GM23338 (cell line): ENCODE data around the gene WFDC12. TPM values are rescaled to one million over a fixed set of nuclear protein-coding genes. Genes with fewer than 3 reads are reported as not detected.

Experiments
- ATAC-seq: fragments of 200-7000 bp; cut with Tn5 transposase; 3 replicates; pipeline ENCODE4 v1.9.1; 2020
- DNase-seq: peaks from one replicate; pipeline ENCODE4 v3.0.0-alpha.2; 2015; ENCODE audit warnings: low spot score
- H2AFZ ChIP-seq: fragments of 200-600 bp; sonication (generic); 2 replicates; pipeline ENCODE4 v1.8.0; 2016; ENCODE audit warnings: antibody characterized with exemption, mild to moderate bottlenecking, moderate library complexity
- H3F3A ChIP-seq: fragments of 200-600 bp; sonication (generic); replicated peaks from 2 replicates; pipeline ENCODE4 v1.8.0; 2017; ENCODE audit warnings: antibody characterized with exemption, mixed run types, low read depth
- H3K27ac ChIP-seq: fragments of 200-600 bp; sonication (generic); 2 replicates; pipeline ENCODE4 v1.6.1; 2016; ENCODE audit warnings: low read depth
- H3K27me3 ChIP-seq: fragments of 200-600 bp; sonication (generic); 2 replicates; pipeline ENCODE4 v1.8.0; 2016; ENCODE audit warnings: mild to moderate bottlenecking, mixed run types, moderate library complexity; ENCODE audit not compliant: insufficient read depth
- H3K36me3 ChIP-seq: fragments of 200-600 bp; sonication (generic); 2 replicates; pipeline ENCODE4 v1.8.0; 2016; ENCODE audit warnings: mild to moderate bottlenecking; ENCODE audit not compliant: insufficient read depth
- H3K4me1 ChIP-seq: fragments of 200-600 bp; sonication (generic); 2 replicates; pipeline ENCODE4 v1.8.0; 2016; ENCODE audit warnings: mild to moderate bottlenecking, moderate library complexity; ENCODE audit not compliant: insufficient read depth
- H3K4me2 ChIP-seq: fragments of 200-600 bp; sonication (generic); 2 replicates; pipeline ENCODE4 v1.7.1; 2017; ENCODE audit warnings: mixed run types
- H3K4me3 ChIP-seq: fragments of 200-600 bp; sonication (generic); 2 replicates; pipeline ENCODE4 v1.6.1; 2016; ENCODE audit warnings: mixed run types
- H3K79me2 ChIP-seq: fragments of 200-600 bp; sonication (generic); replicated peaks from 2 replicates; pipeline ENCODE4 v1.8.0; 2017; ENCODE audit warnings: mild to moderate bottlenecking; ENCODE audit not compliant: insufficient read depth
- H3K9me2 ChIP-seq: fragments of 200-600 bp; sonication (generic); 2 replicates; pipeline ENCODE4 v1.8.0; 2017; ENCODE audit not compliant: insufficient read depth
- H4K20me1 ChIP-seq: fragments of 200-600 bp; sonication (generic); replicated peaks from 2 replicates; pipeline ENCODE4 v1.8.0; 2017; ENCODE audit warnings: mild to moderate bottlenecking; ENCODE audit not compliant: insufficient read depth
- H3K27ac Mint-ChIP-seq: 2 replicates; pipeline ENCODE4 v1.8.0; 2020; ENCODE audit warnings: inconsistent platforms, mild to moderate bottlenecking, moderate library complexity, mixed read lengths
- H3K27me3 Mint-ChIP-seq: 3 replicates; pipeline ENCODE4 v1.8.0; 2022; ENCODE audit warnings: low read depth, mild to moderate bottlenecking, moderate library complexity, mixed read lengths, inconsistent platforms; ENCODE audit not compliant: insufficient read depth, poor library complexity
- H3K36me3 Mint-ChIP-seq: 3 replicates; pipeline ENCODE4 v1.8.0; 2021; ENCODE audit warnings: low read depth, mild to moderate bottlenecking, inconsistent platforms, moderate library complexity, mixed read lengths
- H3K4me1 Mint-ChIP-seq: 3 replicates; pipeline ENCODE4 v1.8.0; 2020; ENCODE audit warnings: mild to moderate bottlenecking, inconsistent platforms, mixed read lengths
- H3K4me3 Mint-ChIP-seq: 3 replicates; pipeline ENCODE4 v1.8.0; 2021; ENCODE audit warnings: moderate library complexity, mild to moderate bottlenecking, inconsistent platforms, mixed read lengths
- H3K9me3 Mint-ChIP-seq: 3 replicates; pipeline ENCODE4 v1.8.0; 2020; ENCODE audit warnings: moderate library complexity, mild to moderate bottlenecking, inconsistent platforms, mixed read lengths
- CREB1 ChIP-seq: fragments of 250-450 bp; sonication (Bioruptor Pico); IDR thresholded peaks from 2 replicates; pipeline ENCODE4 v1.5.0; 2020; ENCODE audit warnings: low read depth, mild to moderate bottlenecking, moderate library complexity
- JUNB ChIP-seq: IDR thresholded peaks from one replicate; pipeline ENCODE4 v1.6.1; 2016; ENCODE audit warnings: antibody characterized with exemption; ENCODE audit not compliant: unreplicated experiment
- POLR2AphosphoS5 ChIP-seq: IDR thresholded peaks from 2 replicates; pipeline ENCODE4 v1.6.1; 2016; ENCODE audit warnings: antibody characterized with exemption, low read depth
- ZNF331 ChIP-seq: fragments of 250-450 bp; sonication (Bioruptor Pico); IDR thresholded peaks from 2 replicates; pipeline ENCODE4 v1.5.0; 2020; ENCODE audit warnings: low read depth, mild to moderate bottlenecking, moderate library complexity
- polyA plus RNA-seq: library from polyadenylated mRNA; unstranded; fragments of >200 nt; fragmentation: Nextera tagmentation; extraction: Ambion mirVana; gene quantifications from 2 replicates; pipeline ENCODE4 v1.2.1, GENCODE V29; 2016
- total RNA-seq: library from RNA; depleted of rRNA; stranded (reverse); fragments of >200 nt; shearing (Covaris generic); gene quantifications from 2 replicates; pipeline ENCODE4 v1.2.3, GENCODE V29; 2014
- TF ChIP-seq, protein P1 (sequence below), 2 experiments: fragments of 200-600 bp in 1 of 2; sonication (generic) in 1 of 2; conservative IDR thresholded peaks; 2 replicates each; pipeline versions ENCODE4 v1.5.1 to v1.6.1; 2016 to 2017; ENCODE audit warnings: antibody characterized with exemption in 2 of 2, low read depth in 2 of 2, mild to moderate bottlenecking in 2 of 2, moderate library complexity in 1 of 2
- TF ChIP-seq, protein P2 (sequence below): fragments of 250-450 bp; sonication (Bioruptor Pico); IDR thresholded peaks from 2 replicates; pipeline ENCODE4 v1.5.0; 2020; ENCODE audit warnings: mild to moderate bottlenecking, moderate library complexity
- TF ChIP-seq, protein P3 (sequence below): IDR thresholded peaks from 2 replicates; pipeline ENCODE4 v1.6.1; 2016; ENCODE audit warnings: antibody characterized with exemption

Gene WFDC12
- total and polyA plus RNA-seq, 2 experiments from 2014 or later, result not detected

DNA sequence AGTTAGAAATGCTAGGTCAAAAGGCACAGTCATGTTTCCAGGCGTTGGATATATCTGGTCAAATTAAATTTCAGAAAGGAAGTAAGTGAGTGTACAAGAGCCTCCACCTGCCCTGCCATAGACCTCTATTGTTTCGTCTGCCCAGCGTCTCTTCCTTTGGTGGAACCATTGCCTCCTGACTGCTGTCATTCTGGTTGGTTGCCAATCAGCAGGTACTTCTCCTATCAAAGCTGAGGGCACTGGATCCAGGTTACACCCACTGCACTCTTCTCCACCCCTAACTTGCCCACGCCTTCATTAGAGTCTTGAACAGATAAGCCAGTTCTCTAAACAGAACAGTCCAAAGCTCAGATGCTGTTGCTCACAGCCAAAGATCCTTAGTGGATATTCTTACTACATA lies 6.7 kb downstream of the WFDC12 start (continued):
- TF ChIP-seq, protein P1, sequence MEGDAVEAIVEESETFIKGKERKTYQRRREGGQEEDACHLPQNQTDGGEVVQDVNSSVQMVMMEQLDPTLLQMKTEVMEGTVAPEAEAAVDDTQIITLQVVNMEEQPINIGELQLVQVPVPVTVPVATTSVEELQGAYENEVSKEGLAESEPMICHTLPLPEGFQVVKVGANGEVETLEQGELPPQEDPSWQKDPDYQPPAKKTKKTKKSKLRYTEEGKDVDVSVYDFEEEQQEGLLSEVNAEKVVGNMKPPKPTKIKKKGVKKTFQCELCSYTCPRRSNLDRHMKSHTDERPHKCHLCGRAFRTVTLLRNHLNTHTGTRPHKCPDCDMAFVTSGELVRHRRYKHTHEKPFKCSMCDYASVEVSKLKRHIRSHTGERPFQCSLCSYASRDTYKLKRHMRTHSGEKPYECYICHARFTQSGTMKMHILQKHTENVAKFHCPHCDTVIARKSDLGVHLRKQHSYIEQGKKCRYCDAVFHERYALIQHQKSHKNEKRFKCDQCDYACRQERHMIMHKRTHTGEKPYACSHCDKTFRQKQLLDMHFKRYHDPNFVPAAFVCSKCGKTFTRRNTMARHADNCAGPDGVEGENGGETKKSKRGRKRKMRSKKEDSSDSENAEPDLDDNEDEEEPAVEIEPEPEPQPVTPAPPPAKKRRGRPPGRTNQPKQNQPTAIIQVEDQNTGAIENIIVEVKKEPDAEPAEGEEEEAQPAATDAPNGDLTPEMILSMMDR (conservative IDR thresholded peaks at IDR 0.05; ENCODE audit: low read depth in 2 of 2), result no peak
- no peak for TF ChIP-seq JUNB
- TF ChIP-seq ZNF331 (CRISPR knock-in tag), result no peak
- TF ChIP-seq, protein P2, sequence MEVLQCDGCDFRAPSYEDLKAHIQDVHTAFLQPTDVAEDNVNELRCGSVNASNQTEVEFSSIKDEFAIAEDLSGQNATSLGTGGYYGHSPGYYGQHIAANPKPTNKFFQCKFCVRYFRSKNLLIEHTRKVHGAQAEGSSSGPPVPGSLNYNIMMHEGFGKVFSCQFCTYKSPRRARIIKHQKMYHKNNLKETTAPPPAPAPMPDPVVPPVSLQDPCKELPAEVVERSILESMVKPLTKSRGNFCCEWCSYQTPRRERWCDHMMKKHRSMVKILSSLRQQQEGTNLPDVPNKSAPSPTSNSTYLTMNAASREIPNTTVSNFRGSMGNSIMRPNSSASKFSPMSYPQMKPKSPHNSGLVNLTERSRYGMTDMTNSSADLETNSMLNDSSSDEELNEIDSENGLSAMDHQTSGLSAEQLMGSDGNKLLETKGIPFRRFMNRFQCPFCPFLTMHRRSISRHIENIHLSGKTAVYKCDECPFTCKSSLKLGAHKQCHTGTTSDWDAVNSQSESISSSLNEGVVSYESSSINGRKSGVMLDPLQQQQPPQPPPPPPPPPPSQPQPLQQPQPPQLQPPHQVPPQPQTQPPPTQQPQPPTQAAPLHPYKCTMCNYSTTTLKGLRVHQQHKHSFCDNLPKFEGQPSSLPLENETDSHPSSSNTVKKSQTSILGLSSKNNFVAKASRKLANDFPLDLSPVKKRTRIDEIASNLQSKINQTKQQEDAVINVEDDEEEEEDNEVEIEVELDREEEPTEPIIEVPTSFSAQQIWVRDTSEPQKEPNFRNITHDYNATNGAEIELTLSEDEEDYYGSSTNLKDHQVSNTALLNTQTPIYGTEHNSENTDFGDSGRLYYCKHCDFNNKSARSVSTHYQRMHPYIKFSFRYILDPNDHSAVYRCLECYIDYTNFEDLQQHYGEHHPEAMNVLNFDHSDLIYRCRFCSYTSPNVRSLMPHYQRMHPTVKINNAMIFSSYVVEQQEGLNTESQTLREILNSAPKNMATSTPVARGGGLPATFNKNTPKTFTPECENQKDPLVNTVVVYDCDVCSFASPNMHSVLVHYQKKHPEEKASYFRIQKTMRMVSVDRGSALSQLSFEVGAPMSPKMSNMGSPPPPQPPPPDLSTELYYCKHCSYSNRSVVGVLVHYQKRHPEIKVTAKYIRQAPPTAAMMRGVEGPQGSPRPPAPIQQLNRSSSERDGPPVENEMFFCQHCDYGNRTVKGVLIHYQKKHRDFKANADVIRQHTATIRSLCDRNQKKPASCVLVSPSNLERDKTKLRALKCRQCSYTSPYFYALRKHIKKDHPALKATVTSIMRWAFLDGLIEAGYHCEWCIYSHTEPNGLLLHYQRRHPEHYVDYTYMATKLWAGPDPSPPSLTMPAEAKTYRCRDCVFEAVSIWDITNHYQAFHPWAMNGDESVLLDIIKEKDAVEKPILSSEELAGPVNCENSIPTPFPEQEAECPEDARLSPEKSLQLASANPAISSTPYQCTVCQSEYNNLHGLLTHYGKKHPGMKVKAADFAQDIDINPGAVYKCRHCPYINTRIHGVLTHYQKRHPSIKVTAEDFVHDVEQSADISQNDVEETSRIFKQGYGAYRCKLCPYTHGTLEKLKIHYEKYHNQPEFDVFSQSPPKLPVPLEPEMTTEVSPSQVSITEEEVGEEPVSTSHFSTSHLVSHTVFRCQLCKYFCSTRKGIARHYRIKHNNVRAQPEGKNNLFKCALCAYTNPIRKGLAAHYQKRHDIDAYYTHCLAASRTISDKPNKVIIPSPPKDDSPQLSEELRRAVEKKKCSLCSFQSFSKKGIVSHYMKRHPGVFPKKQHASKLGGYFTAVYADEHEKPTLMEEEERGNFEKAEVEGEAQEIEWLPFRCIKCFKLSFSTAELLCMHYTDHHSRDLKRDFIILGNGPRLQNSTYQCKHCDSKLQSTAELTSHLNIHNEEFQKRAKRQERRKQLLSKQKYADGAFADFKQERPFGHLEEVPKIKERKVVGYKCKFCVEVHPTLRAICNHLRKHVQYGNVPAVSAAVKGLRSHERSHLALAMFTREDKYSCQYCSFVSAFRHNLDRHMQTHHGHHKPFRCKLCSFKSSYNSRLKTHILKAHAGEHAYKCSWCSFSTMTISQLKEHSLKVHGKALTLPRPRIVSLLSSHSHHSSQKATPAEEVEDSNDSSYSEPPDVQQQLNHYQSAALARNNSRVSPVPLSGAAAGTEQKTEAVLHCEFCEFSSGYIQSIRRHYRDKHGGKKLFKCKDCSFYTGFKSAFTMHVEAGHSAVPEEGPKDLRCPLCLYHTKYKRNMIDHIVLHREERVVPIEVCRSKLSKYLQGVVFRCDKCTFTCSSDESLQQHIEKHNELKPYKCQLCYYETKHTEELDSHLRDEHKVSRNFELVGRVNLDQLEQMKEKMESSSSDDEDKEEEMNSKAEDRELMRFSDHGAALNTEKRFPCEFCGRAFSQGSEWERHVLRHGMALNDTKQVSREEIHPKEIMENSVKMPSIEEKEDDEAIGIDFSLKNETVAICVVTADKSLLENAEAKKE (CRISPR knock-in tag), result no peak

DNA sequence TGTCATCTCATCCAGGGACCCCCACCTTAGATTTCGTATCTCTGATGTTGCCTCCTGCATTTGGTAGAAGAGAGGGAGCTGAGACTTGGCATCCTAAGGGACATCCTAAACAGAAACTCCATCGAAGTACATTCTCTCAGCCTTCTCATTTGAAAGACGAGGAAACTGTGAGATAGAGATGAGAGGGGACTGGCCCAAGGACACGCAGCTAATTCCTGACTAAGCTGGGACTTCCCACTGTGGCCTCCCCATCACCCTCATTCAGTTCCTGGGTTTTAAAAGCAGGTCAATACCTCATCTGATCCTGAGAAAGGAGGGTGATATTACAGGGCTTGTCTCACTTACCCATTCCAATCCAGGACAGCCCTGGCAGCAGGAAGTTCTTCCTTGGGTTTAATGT lies 8.4 kb downstream of the WFDC12 start:
- Mint-ChIP-seq H3K36me3 (no peaks in the 10 kb centered on the region), H3K4me3 (no peak overlapping the region), H3K27me3 (peaks cover 3% of the 10 kb centered on the region), H3K9me3 (no peaks in the 10 kb centered on the region), H3K4me1 (peaks cover 10% of the 10 kb centered on the region; the same call in 2 of the 3 replicates), H3K27ac (no peak overlapping the region)
- DNase-seq, result no peak
- Histone ChIP-seq H3K4me2 (no peak overlapping the region), H3K27me3 (no peaks in the 10 kb centered on the region), H3K9me2 (no peaks in the 10 kb centered on the region), H3K36me3 (no peaks in the 10 kb centered on the region), H3K4me1 (peaks cover 4% of the 10 kb centered on the region; the same call in 1 of the 2 replicates), H4K20me1 (no peaks in the 10 kb centered on the region), H3F3A (no peaks in the 10 kb centered on the region), H3K79me2 (no peaks in the 10 kb centered on the region), H3K27ac (no peak overlapping the region), H2AFZ (no peak overlapping the region), H3K4me3 (no peak overlapping the region)
- no peak for ATAC-seq
- TF ChIP-seq JUNB (no peak), POLR2AphosphoS5 (no peak), CREB1 (CRISPR knock-in tag) (no peak)
- TF ChIP-seq, protein P3, sequence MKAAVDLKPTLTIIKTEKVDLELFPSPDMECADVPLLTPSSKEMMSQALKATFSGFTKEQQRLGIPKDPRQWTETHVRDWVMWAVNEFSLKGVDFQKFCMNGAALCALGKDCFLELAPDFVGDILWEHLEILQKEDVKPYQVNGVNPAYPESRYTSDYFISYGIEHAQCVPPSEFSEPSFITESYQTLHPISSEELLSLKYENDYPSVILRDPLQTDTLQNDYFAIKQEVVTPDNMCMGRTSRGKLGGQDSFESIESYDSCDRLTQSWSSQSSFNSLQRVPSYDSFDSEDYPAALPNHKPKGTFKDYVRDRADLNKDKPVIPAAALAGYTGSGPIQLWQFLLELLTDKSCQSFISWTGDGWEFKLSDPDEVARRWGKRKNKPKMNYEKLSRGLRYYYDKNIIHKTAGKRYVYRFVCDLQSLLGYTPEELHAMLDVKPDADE, result no peak
- TF ChIP-seq, protein P2 (CRISPR knock-in tag), result no peak
